ENCODE measurements around the gene BANF2. TPM values are rescaled to one million over a fixed set of nuclear protein-coding genes. Genes with fewer than 3 reads are reported as not detected.

The BANF2 gene
- total RNA-seq, 6 experiments from 2014 or later, result not detected

GRCh38 chr20:17653835-17654648, 45.7 kb upstream of the BANF2 start:
- Mint-ChIP-seq H3K9me3 (no peaks in the 10 kb centered on the region), H3K4me3 (no peak overlapping the region), H3K27ac (peak overlapping the region; percentile 70), H3K27me3 (ENCODE audit: insufficient read depth) (peaks cover 4% of the 10 kb centered on the region), H3K4me1 (ENCODE audit: low read depth) (peaks cover 74% of the 10 kb centered on the region), H3K36me3 (ENCODE audit: low read depth) (peaks cover 51% of the 10 kb centered on the region)
- no peak for TF ChIP-seq CTCF (IDR thresholded peaks at IDR 0.05)
- no peak for DNase-seq

GRCh38 chr20:17654649-17655285, 45.0 kb upstream of the BANF2 start:
- Mint-ChIP-seq H3K4me3 (no peak overlapping the region), H3K9me3 (no peaks in the 10 kb centered on the region; the same call in 1 of the 2 replicates), H3K27ac (peak overlapping the region; percentile 70), H3K36me3 (ENCODE audit: low read depth) (peaks cover 53% of the 10 kb centered on the region), H3K4me1 (ENCODE audit: low read depth) (peaks cover 73% of the 10 kb centered on the region), H3K27me3 (ENCODE audit: insufficient read depth) (peaks cover 5% of the 10 kb centered on the region)
- DNase-seq, result no peak
- peak; percentile 87 for TF ChIP-seq CTCF (IDR thresholded peaks at IDR 0.05)

GRCh38 chr20:17655286-17655651, 44.5 kb upstream of the BANF2 start:
- peaks cover 70% of the 10 kb centered on the region for H3K4me1 Mint-ChIP-seq (ENCODE audit: low read depth)
- no peak for DNase-seq
- 0 out of 2 replicates have a peak overlapping the region, but pooled peaks have one; percentile 14 for H3K4me3 Mint-ChIP-seq
- peaks cover 3% of the 10 kb centered on the region for H3K9me3 Mint-ChIP-seq
- peak; percentile 56 for TF ChIP-seq CTCF (IDR thresholded peaks at IDR 0.05)
- H3K36me3 Mint-ChIP-seq (ENCODE audit: low read depth), result peaks cover 53% of the 10 kb centered on the region
- peaks cover 6% of the 10 kb centered on the region for H3K27me3 Mint-ChIP-seq (ENCODE audit: insufficient read depth)
- peak overlapping the region; percentile 70 for H3K27ac Mint-ChIP-seq

- TF ChIP-seq CTCF (IDR thresholded peaks at IDR 0.05), result no peak
- H3K27ac Mint-ChIP-seq, result peak overlapping the region; percentile 70
- peaks cover 5% of the 10 kb centered on the region for H3K9me3 Mint-ChIP-seq
- DNase-seq, result no peak
- peaks cover 60% of the 10 kb centered on the region for H3K36me3 Mint-ChIP-seq (ENCODE audit: low read depth)
- H3K4me3 Mint-ChIP-seq, result no peak overlapping the region
- H3K4me1 Mint-ChIP-seq (ENCODE audit: low read depth), result peaks cover 70% of the 10 kb centered on the region
- H3K27me3 Mint-ChIP-seq (ENCODE audit: insufficient read depth), result peaks cover 6% of the 10 kb centered on the region
Measured at GRCh38 chr20:17655865-17656479, 43.8 kb upstream of the BANF2 start.

- Mint-ChIP-seq H3K4me1 (ENCODE audit: low read depth) (peaks cover 70% of the 10 kb centered on the region), H3K4me3 (no peak overlapping the region), H3K27me3 (ENCODE audit: insufficient read depth) (peaks cover 7% of the 10 kb centered on the region), H3K9me3 (peaks cover 5% of the 10 kb centered on the region), H3K36me3 (ENCODE audit: low read depth) (peaks cover 63% of the 10 kb centered on the region), H3K27ac (peak overlapping the region; percentile 70)
- no peak for DNase-seq
- TF ChIP-seq CTCF (IDR thresholded peaks at IDR 0.05), result no peak
Measured at GRCh38 chr20:17657079-17657825, 42.5 kb upstream of the BANF2 start.
